Measurements from ENCODE around the gene CPVL. TPM values are rescaled to one million over a fixed set of nuclear protein-coding genes. Genes with fewer than 3 reads are reported as not detected.
A peak's percentile ranks its signal among the peaks of the same experiment; 100 is the strongest.

CPVL gene
- total RNA-seq, 1 donor from 2014 or later: 25.9 TPM

DNA sequence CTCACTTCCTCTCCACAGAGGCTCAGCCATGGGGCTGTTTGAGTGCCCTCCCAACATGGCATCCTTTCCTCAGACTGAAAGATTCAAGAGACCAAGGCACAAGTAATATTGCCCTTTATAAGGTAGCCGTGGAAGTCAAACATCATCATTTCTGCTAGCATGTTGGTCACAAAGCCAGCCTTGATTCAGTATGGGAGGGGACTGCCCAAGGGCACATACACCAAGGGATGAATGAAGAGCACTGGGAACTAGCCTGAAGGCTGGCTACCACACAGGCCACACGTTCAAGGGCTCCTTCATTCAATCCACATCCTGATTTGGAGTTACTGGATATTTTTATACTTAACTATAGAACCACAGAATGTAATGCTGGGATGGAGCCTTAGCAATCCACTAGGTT is 39.3 kb downstream of the CPVL start:
- Histone ChIP-seq H3K27me3 (ENCODE audit: control insufficient read depth, insufficient read depth, low read length) (no peaks in the 10 kb centered on the region), H3K36me3 (ENCODE audit: control insufficient read depth, insufficient read depth, low read length) (no peaks in the 10 kb centered on the region), H3K4me3 (ENCODE audit: low read depth, low read length) (no peak overlapping the region)
- DNase-seq (ENCODE audit: low read depth): no peak
- TF ChIP-seq, protein P1, sequence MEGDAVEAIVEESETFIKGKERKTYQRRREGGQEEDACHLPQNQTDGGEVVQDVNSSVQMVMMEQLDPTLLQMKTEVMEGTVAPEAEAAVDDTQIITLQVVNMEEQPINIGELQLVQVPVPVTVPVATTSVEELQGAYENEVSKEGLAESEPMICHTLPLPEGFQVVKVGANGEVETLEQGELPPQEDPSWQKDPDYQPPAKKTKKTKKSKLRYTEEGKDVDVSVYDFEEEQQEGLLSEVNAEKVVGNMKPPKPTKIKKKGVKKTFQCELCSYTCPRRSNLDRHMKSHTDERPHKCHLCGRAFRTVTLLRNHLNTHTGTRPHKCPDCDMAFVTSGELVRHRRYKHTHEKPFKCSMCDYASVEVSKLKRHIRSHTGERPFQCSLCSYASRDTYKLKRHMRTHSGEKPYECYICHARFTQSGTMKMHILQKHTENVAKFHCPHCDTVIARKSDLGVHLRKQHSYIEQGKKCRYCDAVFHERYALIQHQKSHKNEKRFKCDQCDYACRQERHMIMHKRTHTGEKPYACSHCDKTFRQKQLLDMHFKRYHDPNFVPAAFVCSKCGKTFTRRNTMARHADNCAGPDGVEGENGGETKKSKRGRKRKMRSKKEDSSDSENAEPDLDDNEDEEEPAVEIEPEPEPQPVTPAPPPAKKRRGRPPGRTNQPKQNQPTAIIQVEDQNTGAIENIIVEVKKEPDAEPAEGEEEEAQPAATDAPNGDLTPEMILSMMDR (IDR thresholded peaks at IDR 0.05; ENCODE audit: insufficient read depth, low read length, poor library complexity, severe bottlenecking): no peak

DNA sequence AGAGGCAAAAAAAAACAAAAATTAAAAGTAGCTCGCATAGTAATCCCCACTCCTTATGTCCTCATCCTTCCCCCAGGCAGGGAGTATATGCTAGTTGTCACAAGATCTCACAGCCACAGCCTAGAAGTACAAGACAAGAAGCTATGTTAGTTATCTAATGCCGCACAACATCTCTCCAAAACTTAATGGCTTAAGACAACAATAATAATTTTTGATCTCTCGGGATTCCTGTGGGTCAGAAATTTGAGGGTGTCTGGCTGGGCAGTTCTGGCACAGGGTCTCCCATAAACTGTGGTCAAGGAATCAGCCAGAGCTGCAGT is 39.7 kb downstream of the CPVL start:
- DNase-seq (ENCODE audit: low read depth): no peak
- TF ChIP-seq, protein P1 (IDR thresholded peaks at IDR 0.05; ENCODE audit: insufficient read depth, low read length, poor library complexity, severe bottlenecking): no peak
- Histone ChIP-seq H3K36me3 (ENCODE audit: control insufficient read depth, insufficient read depth, low read length) (no peaks in the 10 kb centered on the region), H3K4me3 (ENCODE audit: low read depth, low read length) (no peak overlapping the region), H3K27me3 (ENCODE audit: control insufficient read depth, insufficient read depth, low read length) (no peaks in the 10 kb centered on the region)

DNA sequence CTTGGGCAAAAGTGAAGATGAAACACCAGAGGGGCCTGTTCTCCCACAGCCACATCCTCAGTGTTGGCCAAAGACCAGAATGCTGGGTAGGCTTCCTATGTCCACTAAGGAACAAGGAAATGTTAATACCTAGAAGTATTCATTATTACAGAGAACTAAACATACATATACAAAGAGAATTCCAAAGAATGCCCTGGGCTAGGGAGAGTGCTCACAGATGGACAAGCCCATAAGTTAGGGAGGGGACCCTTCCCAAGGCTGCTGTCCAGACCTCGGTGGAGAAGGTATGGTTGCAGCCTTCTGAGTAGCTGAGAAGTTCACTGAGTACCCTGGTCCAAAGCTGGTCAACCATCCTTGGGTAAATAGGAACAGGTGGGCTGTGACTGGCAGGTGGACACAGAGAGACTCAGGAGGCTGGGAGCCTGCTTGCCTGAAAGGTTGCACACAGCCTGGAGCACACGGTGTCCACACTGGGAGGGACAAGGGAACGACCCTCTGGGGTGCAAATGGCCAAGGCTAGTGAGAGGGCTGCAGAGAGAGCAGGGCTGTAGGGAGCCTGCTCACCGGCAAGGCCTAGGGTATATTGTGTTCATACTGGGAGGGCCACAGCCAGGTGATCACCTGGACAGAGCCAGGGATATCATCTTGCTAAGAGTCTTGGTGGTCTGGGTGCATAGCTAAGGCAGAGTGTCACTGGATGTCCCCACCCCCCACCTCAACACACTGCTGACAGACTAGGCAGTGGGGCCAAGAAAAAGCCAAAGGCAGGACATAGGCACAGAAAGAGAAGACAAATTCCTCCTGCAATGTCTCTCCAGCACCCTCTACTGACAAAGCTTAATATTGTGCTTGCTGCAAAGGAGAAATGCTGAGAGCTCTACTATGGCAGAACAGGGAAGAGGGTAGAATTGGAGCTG is 40.3 kb downstream of the CPVL start:
- TF ChIP-seq, protein P1 (IDR thresholded peaks at IDR 0.05; ENCODE audit: insufficient read depth, low read length, poor library complexity, severe bottlenecking): peak; percentile 83
- Histone ChIP-seq H3K4me3 (ENCODE audit: low read depth, low read length) (no peak overlapping the region), H3K27me3 (ENCODE audit: control insufficient read depth, insufficient read depth, low read length) (no peaks in the 10 kb centered on the region), H3K36me3 (ENCODE audit: control insufficient read depth, insufficient read depth, low read length) (no peaks in the 10 kb centered on the region)
- no peak for DNase-seq (ENCODE audit: low read depth)

DNA sequence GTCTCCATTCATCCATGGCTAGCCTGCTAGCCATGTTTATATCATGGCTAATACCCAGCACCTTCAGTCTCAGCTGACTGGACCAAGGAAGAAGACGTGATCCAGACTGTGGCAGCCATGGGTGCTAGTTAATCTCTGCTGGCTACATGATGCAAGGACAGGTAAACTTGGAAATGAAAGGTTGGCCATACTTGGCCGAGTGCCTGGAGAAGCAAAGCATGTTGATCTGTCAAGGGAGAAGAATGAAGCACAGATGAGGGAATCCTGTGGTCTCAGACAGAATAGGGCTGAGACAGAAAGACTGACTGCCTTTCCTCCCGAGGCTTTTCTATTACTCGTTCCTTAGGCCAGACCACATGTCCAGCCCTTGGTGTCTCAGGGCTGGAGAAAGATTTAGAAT is 41.1 kb downstream of the CPVL start:
- Histone ChIP-seq H3K36me3 (ENCODE audit: control insufficient read depth, insufficient read depth, low read length) (no peaks in the 10 kb centered on the region), H3K4me3 (ENCODE audit: low read depth, low read length) (no peak overlapping the region), H3K27me3 (ENCODE audit: control insufficient read depth, insufficient read depth, low read length) (no peaks in the 10 kb centered on the region)
- TF ChIP-seq, protein P1 (IDR thresholded peaks at IDR 0.05; ENCODE audit: insufficient read depth, low read length, poor library complexity, severe bottlenecking): no peak
- DNase-seq (ENCODE audit: low read depth): no peak

DNA sequence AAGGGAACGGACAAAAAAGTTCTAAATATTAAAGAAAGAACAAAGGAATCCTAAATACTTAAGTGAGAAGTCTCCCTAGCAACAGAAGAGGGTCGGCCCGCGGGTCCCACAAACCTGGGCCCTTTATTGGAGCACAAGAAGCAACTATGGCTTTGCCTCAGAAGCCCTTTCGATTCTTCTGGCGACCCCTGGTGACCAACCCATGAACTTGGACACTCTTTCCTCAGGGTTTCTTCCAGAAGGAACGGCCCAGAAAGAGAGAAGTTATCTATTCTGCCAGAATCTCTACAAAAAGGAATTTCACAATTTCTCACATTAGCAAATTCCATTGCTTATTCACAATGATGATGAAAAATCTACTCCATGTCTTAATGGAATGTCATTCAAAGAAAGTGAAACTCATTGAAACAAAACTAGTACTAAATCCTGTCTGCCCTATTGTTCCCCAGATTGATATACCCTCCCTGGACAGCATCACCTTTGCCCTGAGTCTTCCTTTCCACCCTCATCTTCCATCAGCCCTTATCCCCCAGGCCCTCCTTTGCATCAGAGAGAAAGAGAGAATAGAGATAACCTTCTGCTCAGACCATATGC is 43.7 kb downstream of the CPVL start:
- TF ChIP-seq, protein P1 (IDR thresholded peaks at IDR 0.05; ENCODE audit: insufficient read depth, low read length, poor library complexity, severe bottlenecking): peak; percentile 79
- Histone ChIP-seq H3K36me3 (ENCODE audit: control insufficient read depth, insufficient read depth, low read length) (no peaks in the 10 kb centered on the region), H3K27me3 (ENCODE audit: control insufficient read depth, insufficient read depth, low read length) (no peaks in the 10 kb centered on the region), H3K4me3 (ENCODE audit: low read depth, low read length) (no peak overlapping the region)
- no peak for DNase-seq (ENCODE audit: low read depth)

Measured in kidney epithelial cell (primary cell).